Upper lobe of left lung (tissue), 6 donors: ENCODE data around the gene RAB13. TPM values are rescaled to one million over a fixed set of nuclear protein-coding genes. Genes with fewer than 3 reads are reported as not detected.
"Not testable (repeated sequence)": the region's sequence is repeated elsewhere in the genome, so short reads cannot be mapped to it uniquely, and the experiment has no call there.

ENCODE experiments used
- ATAC-seq, 2 donors: fragments of 200-7000 bp; cut with Tn5 transposase; one replicate each; pipeline ENCODE4 v1.9.1; 2022; ENCODE audit warnings: mild to moderate bottlenecking in 2 of 2, moderate library complexity in 2 of 2; ENCODE audit not compliant: low FRiP score in 2 of 2
- DNase-seq, 2 donors: peaks; one replicate each; pipeline ENCODE4 v3.0.0-alpha.2; 2019 to 2020
- H3K27ac ChIP-seq, 4 donors: fragments of 200-600 bp; sonication (generic); one replicate each; pipeline ENCODE4 v1.5.1; 2016 to 2019
- H3K27me3 ChIP-seq, 4 donors: fragments of 200-600 bp; sonication (generic); one replicate each; pipeline ENCODE4 v1.5.1; 2017 to 2019
- H3K36me3 ChIP-seq, 4 donors: fragments of 200-600 bp; sonication (generic); one replicate each; pipeline ENCODE4 v1.5.1; 2016 to 2019
- H3K4me1 ChIP-seq, 4 donors: fragments of 200-600 bp; sonication (generic); one replicate each; pipeline ENCODE4 v1.5.1; 2018 to 2019
- H3K4me3 ChIP-seq, 4 donors: fragments of 200-600 bp; sonication (generic); one replicate each; pipeline ENCODE4 v1.5.1; 2017 to 2019; ENCODE audit warnings: mild to moderate bottlenecking in 2 of 4, moderate library complexity in 1 of 4
- H3K9me3 ChIP-seq, 4 donors: fragments of 200-600 bp; sonication (generic); one replicate each; pipeline ENCODE4 v1.5.1; 2018 to 2019
- EP300 ChIP-seq, 4 donors: sonication (generic); formaldehyde crosslinking; IDR thresholded peaks; one replicate each; pipeline ENCODE4 v1.5.1; 2017; ENCODE audit warnings: antibody characterized with exemption in 4 of 4, control low read depth in 2 of 4
- POLR2A ChIP-seq, 4 donors: fragments of 450-650 bp; IDR thresholded peaks; one replicate each; pipeline ENCODE4 v1.5.1; 2016 to 2017; ENCODE audit warnings: antibody characterized with exemption in 4 of 4, mild to moderate bottlenecking in 2 of 4
- POLR2AphosphoS5 ChIP-seq, 2 donors: sonication (generic); formaldehyde crosslinking; IDR thresholded peaks; one replicate each; pipeline ENCODE4 v1.5.1; 2017; ENCODE audit warnings: antibody characterized with exemption in 2 of 2
- WGBS, 2 donors: methylation state at CpG; one replicate each; pipeline ENCODE4 v1.1.5; 2017 to 2018; 5-methylcytosine and 5-hydroxymethylcytosine counted together
- total RNA-seq, 6 donors: library from RNA; depleted of rRNA in 4 of 6; stranded (reverse); fragments of >200 nt in 4 of 6; gene quantifications; one replicate each; pipeline versions ENCODE4 v1.1.0 to v1.2.1, GENCODE V29; 2016 to 2021
- TF ChIP-seq, protein P1 (sequence below), 6 experiments: fragments of 450-650 bp in 4 of 6; fragments of 200-600 bp in 2 of 6; sonication (generic) in 2 of 6; IDR thresholded peaks; one replicate each; pipeline ENCODE4 v1.5.1; 2016 to 2019; ENCODE audit warnings: antibody characterized with exemption in 6 of 6
- donor health status: DM: no; HTN: no; CAD: no; lungs with moderate emphysema.
- donor health status: DM: no; HTN: yes; CAD: no; lungs with severe emphysema.

RAB13 gene
- total RNA-seq, 6 donors from 2014 or later, result 33.9 to 116 (median 56.6) TPM

DNA sequence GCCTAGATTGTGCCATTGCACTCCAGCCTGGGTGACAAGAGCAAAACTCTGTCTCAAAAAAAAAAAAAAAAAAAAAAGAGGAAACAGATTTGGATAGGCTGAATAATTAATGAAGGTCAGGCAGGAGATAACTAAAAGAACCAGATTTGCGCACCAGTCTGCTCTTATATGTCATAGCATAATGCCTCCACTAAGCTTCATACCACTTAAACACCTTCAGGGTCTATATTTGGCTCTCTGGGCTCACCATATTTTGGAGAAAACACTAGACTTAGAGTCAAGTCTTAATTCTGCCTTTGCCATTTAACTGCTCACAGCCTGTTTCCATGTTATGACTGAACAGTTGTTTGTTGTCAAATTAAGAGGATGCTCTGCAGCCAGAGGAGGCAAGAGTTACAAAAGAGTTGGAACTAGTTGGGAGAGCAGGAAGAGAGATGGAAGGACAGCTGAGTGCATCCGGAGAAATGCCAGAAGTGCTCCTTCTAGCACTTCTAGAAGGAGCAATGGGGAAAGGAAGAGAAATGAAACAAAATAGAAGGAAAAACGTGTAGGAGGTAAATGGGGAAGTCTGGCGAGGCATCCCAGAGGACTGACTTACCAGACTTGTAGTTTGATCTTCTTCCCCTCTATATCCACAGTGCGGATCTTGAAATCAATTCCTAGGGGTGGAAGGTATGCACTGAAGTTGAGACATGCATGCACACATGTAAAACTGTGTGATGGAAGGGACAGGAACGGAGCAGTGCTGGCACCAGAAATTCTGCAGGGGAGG, 1.8 kb downstream of the RAB13 start:
- H3K4me1 ChIP-seq, result peaks cover 16 to 28% (median 25%) of the 10 kb centered on the region in 4 donors
- H3K4me3 ChIP-seq, result peak overlapping the region in 3 of 4 donors; percentile 58 to 64 (median 58)
- WGBS, 2 donors, result 61 to 67% methylated on average over 6 of the region's 6 CpGs
- ATAC-seq, result no peak
- TF ChIP-seq POLR2AphosphoS5 (IDR thresholded peaks at IDR 0.05) (no peak), POLR2A (IDR thresholded peaks at IDR 0.05) (no peak), EP300 (IDR thresholded peaks at IDR 0.05) (no peak)
- TF ChIP-seq, protein P1, sequence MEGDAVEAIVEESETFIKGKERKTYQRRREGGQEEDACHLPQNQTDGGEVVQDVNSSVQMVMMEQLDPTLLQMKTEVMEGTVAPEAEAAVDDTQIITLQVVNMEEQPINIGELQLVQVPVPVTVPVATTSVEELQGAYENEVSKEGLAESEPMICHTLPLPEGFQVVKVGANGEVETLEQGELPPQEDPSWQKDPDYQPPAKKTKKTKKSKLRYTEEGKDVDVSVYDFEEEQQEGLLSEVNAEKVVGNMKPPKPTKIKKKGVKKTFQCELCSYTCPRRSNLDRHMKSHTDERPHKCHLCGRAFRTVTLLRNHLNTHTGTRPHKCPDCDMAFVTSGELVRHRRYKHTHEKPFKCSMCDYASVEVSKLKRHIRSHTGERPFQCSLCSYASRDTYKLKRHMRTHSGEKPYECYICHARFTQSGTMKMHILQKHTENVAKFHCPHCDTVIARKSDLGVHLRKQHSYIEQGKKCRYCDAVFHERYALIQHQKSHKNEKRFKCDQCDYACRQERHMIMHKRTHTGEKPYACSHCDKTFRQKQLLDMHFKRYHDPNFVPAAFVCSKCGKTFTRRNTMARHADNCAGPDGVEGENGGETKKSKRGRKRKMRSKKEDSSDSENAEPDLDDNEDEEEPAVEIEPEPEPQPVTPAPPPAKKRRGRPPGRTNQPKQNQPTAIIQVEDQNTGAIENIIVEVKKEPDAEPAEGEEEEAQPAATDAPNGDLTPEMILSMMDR (IDR thresholded peaks at IDR 0.05), result no peak
- peaks cover 0 to 24% (median 6%) of the 10 kb centered on the region in 4 donors for H3K36me3 ChIP-seq
- no peaks in the 10 kb centered on the region for H3K27me3 ChIP-seq
- no peaks in the 10 kb centered on the region for H3K9me3 ChIP-seq
- DNase-seq, result no peak
- H3K27ac ChIP-seq, result peak overlapping the region in 3 of 4 donors; percentile 89 to 90 (median 89)

DNA sequence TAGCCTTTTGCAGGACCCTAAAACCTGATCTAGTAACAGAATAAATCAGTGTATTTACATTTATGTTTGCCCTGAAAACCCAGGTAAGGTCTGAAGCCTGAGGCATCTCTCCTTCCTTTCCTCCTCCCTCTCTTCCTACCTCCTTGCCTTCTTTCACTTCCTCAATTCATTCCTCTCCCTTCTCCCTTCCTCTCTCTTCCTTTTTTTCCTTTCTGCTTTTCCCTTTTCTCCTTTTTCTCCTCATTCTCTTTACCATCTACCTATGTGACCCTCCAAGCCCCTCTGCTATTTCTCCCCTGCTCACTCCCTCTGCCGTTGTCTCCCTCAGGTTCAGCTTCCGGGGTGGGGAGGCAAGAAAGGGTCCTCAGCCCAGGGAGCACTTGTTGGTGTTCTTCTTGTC, 4.4 kb downstream of the RAB13 start:
- H3K36me3 ChIP-seq, result peaks cover 0 to 24% (median 6%) of the 10 kb centered on the region in 4 donors
- not testable (repeated sequence) for H3K27me3 ChIP-seq, H3K9me3 ChIP-seq, ATAC-seq, DNase-seq, H3K27ac ChIP-seq, H3K4me3 ChIP-seq
- H3K4me1 ChIP-seq, result peaks cover 15 to 34% (median 27%) of the 10 kb centered on the region in 4 donors
- WGBS, 2 donors, result 79 to 80% methylated on average over 2 of the region's 2 CpGs

DNA sequence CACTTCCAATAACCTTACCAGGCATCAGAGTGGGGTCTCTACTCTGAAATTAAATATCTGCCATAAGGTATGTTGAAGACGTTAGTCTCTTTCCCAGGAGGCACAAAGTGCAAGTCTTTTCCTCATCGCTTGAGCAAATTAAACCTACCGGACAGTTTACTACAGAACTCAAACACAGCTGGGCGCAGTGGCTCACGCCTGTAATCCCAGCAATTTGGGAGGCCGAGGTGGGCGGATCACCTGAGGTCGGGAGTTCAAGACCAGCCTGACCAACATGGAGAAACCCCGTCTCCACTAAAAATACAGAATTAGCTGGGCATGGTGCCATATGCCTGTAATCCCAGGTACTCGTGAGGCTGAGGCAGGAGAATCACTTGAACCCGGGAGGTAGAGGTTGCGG, 7.0 kb downstream of the RAB13 start:
- DNase-seq, H3K27ac ChIP-seq, ATAC-seq, H3K9me3 ChIP-seq, H3K27me3 ChIP-seq, H3K4me3 ChIP-seq: not testable (repeated sequence)
- 92 to 93% methylated on average over 12 of the region's 12 CpGs for WGBS, 2 donors
- Histone ChIP-seq H3K36me3 (peaks cover 3 to 45% (median 23%) of the 10 kb centered on the region in 4 donors), H3K4me1 (peaks cover 16 to 22% (median 19%) of the 10 kb centered on the region in 4 donors)

DNA sequence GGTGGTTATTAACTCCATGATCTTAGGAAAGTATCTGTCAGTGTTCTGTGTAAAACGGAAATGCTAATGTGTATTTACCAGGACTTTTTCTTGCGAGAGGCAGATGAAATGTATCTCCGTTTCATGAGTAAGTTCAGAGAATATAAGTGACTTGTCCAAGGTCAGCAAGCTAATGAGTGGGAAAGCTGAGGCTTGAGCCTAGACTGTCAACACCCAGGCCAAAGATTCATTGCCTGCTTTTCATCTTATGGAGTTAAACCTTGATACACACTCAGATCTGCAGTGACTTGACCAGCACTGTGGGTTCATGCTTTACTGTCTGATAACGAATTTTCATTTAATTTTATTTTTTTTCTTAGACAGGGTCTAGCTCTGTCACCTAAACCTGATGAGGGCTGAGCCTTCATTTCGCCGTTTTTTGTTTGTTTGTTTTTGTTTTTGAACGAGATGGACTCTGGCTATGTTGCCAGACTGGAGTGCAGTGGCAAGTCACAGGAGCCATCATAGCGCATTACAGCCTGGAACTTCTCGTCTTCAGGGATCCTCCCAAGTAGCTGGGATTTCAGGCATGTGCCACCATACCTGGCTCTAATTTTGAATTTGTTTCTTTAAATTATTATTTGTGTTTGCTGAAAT, 7.7 kb downstream of the RAB13 start:
- peaks cover 3 to 49% (median 29%) of the 10 kb centered on the region in 4 donors for H3K36me3 ChIP-seq
- 66 to 70% methylated on average over 9 of the region's 9 CpGs for WGBS, 2 donors
- H3K27ac ChIP-seq, result peak overlapping the region; percentile 86 to 96 (median 93)
- peak overlapping the region in 3 of 4 donors; percentile 63 to 74 (median 70) for H3K4me3 ChIP-seq
- ATAC-seq, result no peak
- H3K9me3 ChIP-seq, result no peaks in the 10 kb centered on the region
- TF ChIP-seq POLR2AphosphoS5 (IDR thresholded peaks at IDR 0.05), result no peak
- H3K4me1 ChIP-seq, result peaks cover 14 to 22% (median 18%) of the 10 kb centered on the region in 4 donors
- DNase-seq, result no peak
- no peaks in the 10 kb centered on the region for H3K27me3 ChIP-seq

DNA sequence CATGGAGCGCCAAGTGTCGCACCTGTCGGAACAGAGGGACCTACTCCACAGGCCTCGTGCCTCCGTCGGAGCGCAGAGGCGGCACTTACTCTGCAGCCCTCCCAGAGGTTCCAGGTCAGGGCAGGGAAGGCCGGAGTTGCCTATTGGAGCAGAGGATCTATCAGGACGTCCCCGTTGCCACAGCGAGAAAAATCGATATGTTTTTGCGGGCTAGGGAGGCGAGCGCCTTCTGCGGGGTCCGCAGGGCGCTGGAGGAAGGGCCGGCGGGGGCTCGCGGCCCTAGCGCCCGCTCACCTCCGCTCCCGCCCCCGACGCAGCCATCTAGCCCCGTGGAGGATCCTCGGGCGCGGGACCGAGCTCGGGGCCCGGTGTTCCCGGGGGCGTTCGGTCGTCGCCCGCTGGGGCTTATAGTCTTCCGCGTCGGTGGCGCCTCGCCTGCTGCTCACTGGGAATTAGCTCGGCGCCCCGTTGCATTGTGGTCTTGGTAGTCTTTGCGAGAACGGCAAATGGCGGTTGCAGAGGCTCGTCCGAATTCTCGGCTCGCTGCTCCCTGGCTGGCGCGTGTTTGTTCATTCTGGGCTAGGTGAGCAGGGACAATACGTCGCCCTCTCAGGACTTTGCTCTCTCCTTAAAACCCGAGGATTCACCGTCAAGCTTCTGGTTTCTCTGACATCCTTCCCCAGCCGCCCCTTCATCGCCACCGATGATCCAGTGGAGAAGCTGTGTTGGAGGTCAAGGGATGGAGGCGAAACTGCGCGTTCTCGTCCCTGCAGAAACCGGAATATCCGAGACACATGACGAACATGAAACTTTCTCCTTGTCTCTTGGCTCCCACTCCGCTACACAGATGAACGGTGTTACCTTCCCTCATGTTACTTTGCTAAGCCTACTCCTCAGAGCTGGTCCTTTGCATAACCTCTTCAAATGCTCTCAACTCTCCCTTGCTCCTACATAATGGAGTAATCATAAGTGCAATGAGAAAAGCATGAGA, 8.6 kb downstream of the RAB13 start, which contains the start of gene JTB:
JTB (minus strand) TSS at position 425 of the 991 bp plus-strand sequence; CDS start at position 3, 422 bp downstream.
- 1% methylated on average over 9 to 50 of the region's 75 CpGs for WGBS, 2 donors
- H3K36me3 ChIP-seq, result peaks cover 3 to 54% (median 27%) of the 10 kb centered on the region in 4 donors

More for the DNA sequence above, 8.6 kb downstream of the RAB13 start, which contains the start of gene JTB:
- peaks cover 14 to 22% (median 18%) of the 10 kb centered on the region in 4 donors for H3K4me1 ChIP-seq
- DNase-seq (peak; percentile 92 to 97), ATAC-seq (peak; percentile 94 to 98)
- H3K9me3 ChIP-seq, result no peaks in the 10 kb centered on the region
- no peaks in the 10 kb centered on the region for H3K27me3 ChIP-seq
- H3K27ac ChIP-seq, result peak within 1 kb of the TSS; percentile 86 to 96 (median 93)
- TF ChIP-seq, protein P1 (IDR thresholded peaks at IDR 0.05), result peak in 3 of 6 experiments; percentile 8 to 17 (median 15)
- TF ChIP-seq POLR2AphosphoS5 (IDR thresholded peaks at IDR 0.05), result peak; percentile 83 to 97
- peak; percentile 70 to 98 (median 88) for TF ChIP-seq POLR2A (IDR thresholded peaks at IDR 0.05)
- no peak for TF ChIP-seq EP300 (IDR thresholded peaks at IDR 0.05)
- peak within 1 kb of the TSS; percentile 63 to 93 (median 72) for H3K4me3 ChIP-seq
